Prostate gland (tissue), 2 donors: ENCODE data around the gene KANSL3. TPM values are rescaled to one million over a fixed set of nuclear protein-coding genes. Genes with fewer than 3 reads are reported as not detected.

Experiments used
- DNase-seq: peaks from one replicate; pipeline ENCODE4 v3.0.0-alpha.2; 2019; ENCODE audit warnings: low spot score
- H3K27ac ChIP-seq, 2 donors: fragments of 200-600 bp; sonication (generic); 2 replicates each; pipeline ENCODE4 v1.5.1; 2017 to 2019
- H3K27me3 ChIP-seq: fragments of 200-600 bp; sonication (generic); replicated peaks from 2 replicates; pipeline ENCODE4 v1.5.1; 2019; ENCODE audit not compliant: insufficient read depth
- H3K36me3 ChIP-seq, 2 donors: fragments of 200-600 bp; sonication (generic); 1 replicate in 1 of 2; 2 replicates in 1 of 2; pipeline versions ENCODE4 v1.5.1 to v1.8.1; 2017 to 2019
- H3K4me1 ChIP-seq: fragments of 200-600 bp; sonication (generic); replicated peaks from 2 replicates; pipeline ENCODE4 v1.5.1; 2019
- H3K4me3 ChIP-seq, 2 donors: fragments of 200-600 bp; sonication (generic); 2 replicates each; pipeline ENCODE4 v1.5.1; 2017 to 2019
- H3K9me3 ChIP-seq: fragments of 200-600 bp; sonication (generic); 2 replicates; pipeline ENCODE4 v1.5.1; 2017
- POLR2A ChIP-seq: fragments of 450-650 bp; IDR thresholded peaks from one replicate; pipeline ENCODE4 v1.6.1; 2016; ENCODE audit warnings: antibody characterized with exemption, mild to moderate bottlenecking
- POLR2AphosphoS5 ChIP-seq: sonication (generic); formaldehyde crosslinking; IDR thresholded peaks from one replicate; pipeline ENCODE4 v1.6.1; 2017; ENCODE audit warnings: antibody characterized with exemption
- WGBS: methylation state at CpG from one replicate; pipeline ENCODE4 v1.1.5; 2018; 5-methylcytosine and 5-hydroxymethylcytosine counted together
- intact Hi-C: fragments of 100-400 bp; cut with DNase I; formaldehyde crosslinking; loops from one replicate; pipeline ENCODE4 v1.14.2; 2022
- total RNA-seq, 2 donors: library from RNA; depleted of rRNA; stranded (reverse); fragments of >200 nt; gene quantifications; one replicate each; pipeline ENCODE4 v1.1.0, GENCODE V29; 2016
- TF ChIP-seq, protein P1 (sequence below), 4 experiments: fragments of 200-600 bp in 2 of 4; fragments of 450-650 bp in 2 of 4; sonication (generic) in 2 of 4; IDR thresholded peaks; 1 replicate in 3 of 4; 2 replicates in 1 of 4; pipeline ENCODE4 v1.5.1; 2016 to 2019; ENCODE audit warnings: antibody characterized with exemption in 4 of 4, mild to moderate bottlenecking in 2 of 4, moderate library complexity in 2 of 4

KANSL3 gene
- total RNA-seq, 2 donors from 2014 or later = 41.3 to 70.0 TPM

DNA sequence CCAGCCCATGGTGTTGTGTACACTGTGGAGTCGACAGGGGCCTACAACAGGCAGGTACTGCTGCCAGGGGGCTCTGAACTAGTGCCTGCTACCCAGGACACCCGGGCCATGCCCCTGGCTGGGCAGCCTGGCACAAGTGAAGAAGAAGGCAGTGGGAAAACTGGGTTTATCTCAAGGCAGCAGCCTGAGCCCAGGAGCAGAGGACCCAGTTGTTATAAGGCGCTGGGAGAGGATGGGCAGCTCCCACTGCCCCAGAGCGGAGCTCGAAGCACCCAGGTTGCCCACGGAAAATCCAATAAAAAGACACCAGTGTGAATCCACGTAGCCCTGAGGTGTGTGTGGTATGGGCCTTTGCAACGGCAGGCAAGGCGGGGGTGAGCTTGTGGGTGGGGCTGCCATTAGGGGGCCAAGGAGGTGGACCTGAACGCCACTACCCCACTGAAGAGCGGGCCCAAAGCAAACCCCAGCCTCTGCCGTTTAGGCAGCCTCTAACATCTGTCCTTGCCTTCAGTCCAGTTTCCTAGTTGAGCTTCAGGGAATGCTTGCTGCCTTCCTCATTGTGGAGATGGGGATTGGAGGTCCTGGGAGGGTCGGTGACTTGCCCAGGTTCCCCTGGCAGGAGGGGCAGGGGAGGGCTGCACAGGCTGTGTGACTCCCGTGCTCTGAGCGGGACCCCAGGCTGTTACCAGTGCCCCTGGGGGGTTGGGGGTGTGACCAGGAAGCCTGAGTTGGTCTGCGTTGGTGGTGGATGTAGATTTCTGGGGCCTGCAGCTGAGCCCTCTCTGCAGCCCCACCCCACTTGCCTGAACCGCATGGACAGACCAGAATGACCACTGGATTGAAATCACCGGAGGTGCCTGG lies 85.6 kb downstream of the KANSL3 start:
- TF ChIP-seq POLR2A (no peak), POLR2AphosphoS5 (no peak)
- TF ChIP-seq, protein P1, sequence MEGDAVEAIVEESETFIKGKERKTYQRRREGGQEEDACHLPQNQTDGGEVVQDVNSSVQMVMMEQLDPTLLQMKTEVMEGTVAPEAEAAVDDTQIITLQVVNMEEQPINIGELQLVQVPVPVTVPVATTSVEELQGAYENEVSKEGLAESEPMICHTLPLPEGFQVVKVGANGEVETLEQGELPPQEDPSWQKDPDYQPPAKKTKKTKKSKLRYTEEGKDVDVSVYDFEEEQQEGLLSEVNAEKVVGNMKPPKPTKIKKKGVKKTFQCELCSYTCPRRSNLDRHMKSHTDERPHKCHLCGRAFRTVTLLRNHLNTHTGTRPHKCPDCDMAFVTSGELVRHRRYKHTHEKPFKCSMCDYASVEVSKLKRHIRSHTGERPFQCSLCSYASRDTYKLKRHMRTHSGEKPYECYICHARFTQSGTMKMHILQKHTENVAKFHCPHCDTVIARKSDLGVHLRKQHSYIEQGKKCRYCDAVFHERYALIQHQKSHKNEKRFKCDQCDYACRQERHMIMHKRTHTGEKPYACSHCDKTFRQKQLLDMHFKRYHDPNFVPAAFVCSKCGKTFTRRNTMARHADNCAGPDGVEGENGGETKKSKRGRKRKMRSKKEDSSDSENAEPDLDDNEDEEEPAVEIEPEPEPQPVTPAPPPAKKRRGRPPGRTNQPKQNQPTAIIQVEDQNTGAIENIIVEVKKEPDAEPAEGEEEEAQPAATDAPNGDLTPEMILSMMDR (IDR thresholded peaks at IDR 0.05) = no peak
- no peak for DNase-seq
- no peaks in the 10 kb centered on the region for H3K9me3 ChIP-seq
- no peaks in the 10 kb centered on the region for H3K36me3 ChIP-seq
- H3K27ac ChIP-seq = no peak overlapping the region
- H3K4me3 ChIP-seq = no peak overlapping the region
- WGBS = 78% methylated on average over 17 of the region's 18 CpGs
- intact Hi-C loops = loop anchor here (5.0 kb wide), 2 partner anchors 45 to 210 kb away; partner anchors contain the start of genes CNNM4 and NEURL3
- H3K27me3 ChIP-seq = no peaks in the 10 kb centered on the region
- no peaks in the 10 kb centered on the region for H3K4me1 ChIP-seq

DNA sequence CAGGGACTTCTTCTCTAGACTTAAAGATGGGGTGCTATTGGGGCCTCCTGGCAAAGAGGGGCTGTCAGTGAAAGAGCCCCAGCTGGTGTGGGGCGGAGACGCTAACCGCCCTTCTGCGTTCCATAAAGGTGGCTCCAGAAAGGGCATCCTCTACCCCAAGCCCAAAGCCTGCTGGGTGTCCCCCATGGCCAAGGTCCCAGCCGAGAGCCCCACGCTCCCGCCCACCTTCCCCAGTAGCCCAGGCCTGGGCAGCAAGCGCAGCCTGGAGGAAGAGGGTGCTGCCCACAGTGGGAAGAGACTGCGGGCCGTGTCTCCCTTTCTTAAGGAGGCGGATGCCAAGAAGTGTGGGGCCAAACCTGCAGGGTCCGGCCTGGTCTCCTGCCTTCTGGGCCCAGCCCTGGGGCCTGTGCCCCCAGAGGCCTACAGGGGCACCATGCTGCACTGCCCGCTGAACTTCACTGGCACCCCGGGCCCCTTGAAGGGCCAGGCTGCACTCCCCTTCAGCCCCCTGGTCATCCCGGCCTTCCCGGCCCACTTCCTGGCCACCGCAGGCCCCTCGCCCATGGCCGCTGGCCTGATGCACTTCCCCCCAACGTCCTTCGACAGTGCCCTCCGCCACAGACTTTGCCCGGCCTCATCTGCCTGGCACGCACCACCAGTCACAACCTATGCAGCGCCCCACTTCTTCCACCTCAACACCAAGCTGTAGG lies 86.4 kb downstream of the KANSL3 start:
- no peak for DNase-seq
- intact Hi-C loops = loop anchor here (5.0 kb wide), 2 partner anchors 44 to 211 kb away; partner anchors contain the start of genes CNNM4 and NEURL3

DNA sequence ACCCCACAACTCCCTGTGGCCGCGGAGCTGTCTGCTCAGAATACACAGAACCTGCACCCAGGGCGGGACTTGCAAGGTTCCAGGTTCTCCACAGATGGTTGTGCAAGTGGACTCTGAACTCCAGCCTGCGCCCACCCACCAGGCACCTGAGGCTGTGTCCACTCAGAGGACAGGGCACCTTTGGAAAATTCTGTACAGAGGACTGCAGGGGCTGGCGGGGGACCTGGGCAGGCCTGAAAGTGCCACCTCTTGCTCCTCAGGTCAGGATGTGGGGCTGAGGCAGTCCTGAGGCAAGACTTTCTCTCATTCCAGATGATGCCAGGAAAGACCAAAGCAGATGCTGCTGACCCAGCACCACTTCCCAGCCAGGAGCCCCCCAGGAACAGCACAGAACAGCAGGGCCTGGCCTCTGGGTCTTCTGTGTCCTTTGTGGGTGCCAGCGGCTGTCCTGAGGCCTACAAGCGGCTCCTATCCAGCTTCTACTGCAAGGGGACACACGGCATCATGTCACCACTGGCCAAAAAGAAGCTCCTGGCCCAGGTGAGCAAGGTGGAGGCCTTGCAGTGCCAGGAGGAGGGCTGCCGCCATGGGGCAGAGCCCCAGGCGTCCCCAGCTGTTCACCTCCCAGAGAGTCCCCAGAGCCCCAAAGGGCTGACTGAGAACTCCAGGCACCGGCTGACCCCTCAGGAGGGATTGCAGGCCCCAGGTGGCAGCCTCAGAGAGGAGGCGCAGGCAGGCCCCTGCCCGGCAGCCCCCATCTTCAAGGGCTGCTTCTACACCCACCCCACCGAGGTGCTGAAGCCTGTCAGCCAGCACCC lies 87.1 kb downstream of the KANSL3 start:
- TF ChIP-seq POLR2AphosphoS5 = no peak
- TF ChIP-seq, protein P1 (IDR thresholded peaks at IDR 0.05) = no peak
- TF ChIP-seq POLR2A = no peak
- Histone ChIP-seq H3K36me3 (no peaks in the 10 kb centered on the region), H3K4me1 (no peaks in the 10 kb centered on the region), H3K4me3 (no peak overlapping the region), H3K9me3 (no peaks in the 10 kb centered on the region), H3K27ac (no peak overlapping the region), H3K27me3 (no peaks in the 10 kb centered on the region)
- intact Hi-C loops = loop anchor here (5.0 kb wide), 2 partner anchors 44 to 211 kb away; partner anchors contain the start of genes CNNM4 and NEURL3
- DNase-seq = no peak
- WGBS = 95% methylated on average over 13 of the region's 14 CpGs

More for the DNA sequence above, 86.4 kb downstream of the KANSL3 start:
- H3K4me3 ChIP-seq = no peak overlapping the region
- no peak overlapping the region for H3K27ac ChIP-seq
- no peaks in the 10 kb centered on the region for H3K9me3 ChIP-seq
- no peaks in the 10 kb centered on the region for H3K36me3 ChIP-seq
- no peak for TF ChIP-seq POLR2A
- TF ChIP-seq, protein P1 (IDR thresholded peaks at IDR 0.05) = no peak
- TF ChIP-seq POLR2AphosphoS5 = no peak
- WGBS = 94% methylated on average over 25 of the region's 25 CpGs
- no peaks in the 10 kb centered on the region for H3K27me3 ChIP-seq
- H3K4me1 ChIP-seq = no peaks in the 10 kb centered on the region

DNA sequence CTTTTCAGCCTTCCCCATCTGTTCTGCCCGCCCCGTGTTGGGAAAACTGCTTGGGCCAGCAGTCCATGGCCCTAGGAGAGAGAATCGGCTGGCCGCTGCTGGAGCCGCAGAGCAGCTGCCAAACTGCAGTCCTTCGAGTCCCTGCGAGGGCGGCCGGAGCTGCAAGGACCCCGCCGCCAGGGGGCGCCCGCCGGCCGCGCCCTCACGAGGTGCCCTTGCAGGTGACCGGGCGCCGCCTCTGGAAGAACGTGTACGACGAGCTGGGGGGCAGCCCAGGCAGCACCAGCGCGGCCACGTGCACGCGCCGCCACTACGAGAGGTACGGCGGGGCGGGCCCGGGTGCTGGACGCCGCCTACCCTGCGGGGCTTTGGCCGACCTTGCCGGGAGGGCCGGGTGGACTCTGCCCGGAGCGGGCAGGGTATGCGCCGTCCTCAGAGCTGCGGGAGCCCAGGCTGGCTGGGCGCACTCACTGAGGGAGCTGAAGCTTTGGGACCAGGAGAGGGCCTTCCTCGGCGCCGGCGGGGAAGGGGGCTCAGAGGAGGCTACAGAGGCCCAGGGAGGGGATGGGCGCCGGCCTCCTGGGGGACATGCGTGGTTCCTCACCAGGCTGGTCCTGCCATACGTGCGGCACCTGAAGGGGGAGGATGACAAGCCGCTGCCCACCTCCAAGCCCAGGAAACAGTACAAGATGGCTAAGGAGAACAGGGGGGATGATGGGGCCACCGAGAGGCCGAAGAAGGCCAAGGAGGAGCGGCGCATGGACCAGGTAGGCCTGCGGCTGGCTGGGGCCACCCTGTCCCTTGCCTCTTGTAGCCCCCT lies 87.9 kb downstream of the KANSL3 start:
- Histone ChIP-seq H3K4me3 (no peak overlapping the region), H3K9me3 (no peaks in the 10 kb centered on the region), H3K4me1 (no peaks in the 10 kb centered on the region), H3K36me3 (no peaks in the 10 kb centered on the region), H3K27ac (no peak overlapping the region), H3K27me3 (no peaks in the 10 kb centered on the region)
- 80% methylated on average over 40 of the region's 61 CpGs for WGBS
- TF ChIP-seq POLR2A (no peak), POLR2AphosphoS5 (no peak)
- TF ChIP-seq, protein P1 (IDR thresholded peaks at IDR 0.05) = peak in 2 of 4 experiments; percentile 11 to 47
- intact Hi-C loops = loop anchor here (5.0 kb wide), 2 partner anchors 43 to 212 kb away; partner anchors contain the start of genes CNNM4 and NEURL3
- no peak for DNase-seq
